NCI-H2196 treated with DMSO at 0.1 percent for 48 hours (cell line): Measurements from ENCODE around the gene ARHGEF1.
"Not testable (repeated sequence)": the region's sequence is repeated elsewhere in the genome, so short reads cannot be mapped to it uniquely, and the experiment has no call there.

Experiments
- DNase-seq: peaks from one replicate; lab custom pipeline; 2025; ENCODE audit not compliant: unreplicated experiment; lab: John Stamatoyannopoulos, UW

The ARHGEF1 gene

DNA sequence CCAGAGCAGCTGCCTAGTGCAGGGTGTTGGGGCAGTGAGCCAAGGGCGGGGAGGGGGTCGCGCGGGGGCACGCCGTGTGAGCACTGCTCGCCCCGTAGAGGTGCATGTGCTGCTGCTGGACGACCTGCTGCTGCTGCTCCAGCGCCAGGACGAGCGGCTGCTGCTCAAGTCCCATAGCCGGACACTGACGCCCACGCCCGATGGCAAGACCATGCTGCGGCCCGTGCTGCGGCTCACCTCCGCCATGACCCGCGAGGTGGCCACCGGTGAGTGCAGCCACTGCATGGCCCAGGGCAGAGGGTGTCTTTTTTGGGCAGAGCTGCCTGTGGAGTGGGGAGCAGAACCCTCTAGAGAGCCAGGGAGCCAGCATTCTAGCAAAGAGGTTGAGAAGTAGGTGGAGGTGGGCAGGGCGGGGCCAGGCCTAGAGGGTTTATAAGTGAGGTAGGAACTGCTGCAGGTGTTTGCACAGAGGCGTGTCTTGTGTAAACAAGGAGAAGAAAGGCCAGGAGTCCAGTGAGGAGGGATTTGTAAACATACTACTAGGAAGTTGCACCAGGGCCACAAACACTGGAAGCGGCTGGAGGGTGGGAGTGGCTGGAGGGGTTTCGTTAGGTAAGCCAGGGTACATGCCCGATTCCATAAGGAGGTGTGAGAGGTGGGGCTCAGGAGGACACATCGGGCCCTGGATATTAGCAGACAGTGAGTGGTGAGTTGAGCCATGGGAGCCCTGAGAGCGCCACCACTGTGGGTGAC, 21.3 kb downstream of the ARHGEF1 start:
- peak; percentile 89 for DNase-seq

DNA sequence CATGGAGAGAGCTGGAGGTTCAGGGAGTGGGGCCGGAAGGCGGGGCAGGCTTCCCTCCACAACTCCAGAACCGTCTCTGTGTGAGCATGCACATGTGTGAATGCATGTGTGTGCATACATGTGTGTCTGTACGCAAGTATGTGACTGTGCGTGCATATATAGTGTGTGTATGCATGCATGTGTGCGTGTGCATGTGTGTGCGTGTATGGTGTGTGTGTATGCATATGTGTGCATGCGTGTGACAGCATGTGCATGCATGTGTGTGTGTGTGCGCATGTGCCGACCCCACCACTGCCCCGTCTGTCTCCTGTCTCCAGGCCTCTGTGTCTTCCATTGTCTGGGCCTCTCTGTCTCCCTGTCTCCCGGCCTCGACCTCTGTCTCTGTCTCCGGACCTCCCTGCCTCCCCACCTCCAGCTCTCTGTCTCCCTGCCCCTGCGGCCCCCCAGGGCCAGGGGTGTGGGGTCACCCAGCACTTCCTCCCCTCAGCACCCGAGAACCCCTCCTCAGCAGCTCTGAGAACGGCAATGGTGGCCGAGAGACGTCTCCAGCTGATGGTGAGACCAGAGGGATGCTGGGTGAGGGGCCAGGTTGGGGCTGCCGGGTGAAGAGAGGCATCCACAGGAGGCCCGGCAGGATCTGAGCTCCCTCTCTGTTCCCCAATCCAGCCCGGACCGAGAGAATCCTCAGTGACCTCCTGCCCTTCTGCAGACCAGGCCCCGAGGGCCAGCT, 22.5 kb downstream of the ARHGEF1 start:
- no peak for DNase-seq

DNA sequence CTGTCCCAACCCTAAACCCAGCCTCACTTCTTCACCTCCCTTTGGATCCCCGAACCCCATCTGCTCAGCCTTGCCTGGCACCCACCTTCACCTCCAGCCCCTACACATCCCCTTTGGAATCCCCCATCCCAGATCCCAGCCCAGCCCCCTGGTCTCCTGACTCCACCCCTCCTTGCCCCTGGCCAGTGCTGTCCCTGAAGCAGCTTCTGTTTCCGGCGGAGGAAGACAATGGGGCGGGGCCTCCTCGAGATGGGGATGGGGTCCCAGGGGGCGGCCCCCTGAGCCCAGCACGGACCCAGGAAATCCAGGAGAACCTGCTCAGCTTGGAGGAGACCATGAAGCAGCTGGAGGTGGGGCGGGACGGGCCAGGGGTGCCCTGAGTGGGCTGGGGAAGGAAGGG, 23.3 kb downstream of the ARHGEF1 start:
- no peak for DNase-seq

GRCh38 chr19:41906916-41907680, 24.1 kb downstream of the ARHGEF1 start:
- DNase-seq = no peak

GRCh38 chr19:41907994-41908615, 25.1 kb downstream of the ARHGEF1 start:
- no peak for DNase-seq

- no peak for DNase-seq
Observed at GRCh38 chr19:41908724-41909464, 25.9 kb downstream of the ARHGEF1 start.

DNA sequence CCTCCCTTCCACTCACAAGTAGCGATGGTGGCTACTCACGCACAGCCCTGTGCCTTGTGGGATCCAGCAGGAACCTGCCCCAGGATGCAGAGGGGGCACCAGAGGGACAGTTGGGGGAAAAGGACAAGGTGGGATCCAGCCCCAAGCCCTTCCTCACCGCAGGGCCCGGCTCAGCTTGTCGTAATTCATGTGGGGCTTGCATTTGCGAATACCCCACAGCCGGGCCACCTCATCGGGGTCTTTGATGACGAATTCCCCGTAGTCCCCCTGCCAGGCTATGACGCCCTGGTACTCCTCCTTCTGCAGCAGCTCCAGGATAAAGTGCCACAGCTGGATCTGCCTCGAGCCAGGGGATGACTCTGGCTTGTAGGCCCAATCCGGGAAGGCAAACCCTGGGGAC, 26.7 kb downstream of the ARHGEF1 start:
- no peak for DNase-seq

DNA sequence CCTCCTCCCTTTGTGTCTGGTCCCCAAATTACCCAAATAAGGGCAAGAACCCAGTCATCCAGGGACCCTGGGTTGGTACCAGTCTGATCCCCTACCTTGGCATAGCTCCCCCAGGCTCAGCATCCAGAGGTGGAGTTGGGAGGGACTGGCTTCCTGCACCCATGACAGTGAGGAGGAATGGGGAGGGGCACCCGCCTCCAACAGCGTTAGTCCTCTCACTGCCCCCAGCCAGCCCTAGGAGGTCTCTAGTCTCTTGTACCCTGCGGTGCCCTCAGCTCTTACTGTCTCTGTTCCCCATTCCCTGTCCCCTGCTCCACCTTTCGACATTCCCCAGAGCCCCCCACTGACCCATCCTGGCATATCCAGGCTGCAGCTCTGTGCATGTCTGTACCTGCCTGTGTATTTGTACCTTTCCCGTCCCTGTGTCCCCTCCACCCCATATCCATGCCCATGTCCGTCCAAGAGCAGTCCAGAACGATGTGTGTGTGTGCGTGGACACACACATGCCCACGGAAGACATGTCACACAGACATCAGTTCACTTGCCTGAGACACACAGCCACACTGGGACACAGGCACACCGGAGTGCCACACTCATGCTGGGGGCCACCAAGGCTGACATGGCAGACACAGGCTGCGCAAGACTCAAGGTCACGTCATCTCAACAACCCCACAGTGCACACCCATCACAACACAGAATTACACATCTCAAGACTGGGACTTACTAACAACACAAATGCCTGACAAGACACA, 27.4 kb downstream of the ARHGEF1 start:
- DNase-seq = no peak

DNA sequence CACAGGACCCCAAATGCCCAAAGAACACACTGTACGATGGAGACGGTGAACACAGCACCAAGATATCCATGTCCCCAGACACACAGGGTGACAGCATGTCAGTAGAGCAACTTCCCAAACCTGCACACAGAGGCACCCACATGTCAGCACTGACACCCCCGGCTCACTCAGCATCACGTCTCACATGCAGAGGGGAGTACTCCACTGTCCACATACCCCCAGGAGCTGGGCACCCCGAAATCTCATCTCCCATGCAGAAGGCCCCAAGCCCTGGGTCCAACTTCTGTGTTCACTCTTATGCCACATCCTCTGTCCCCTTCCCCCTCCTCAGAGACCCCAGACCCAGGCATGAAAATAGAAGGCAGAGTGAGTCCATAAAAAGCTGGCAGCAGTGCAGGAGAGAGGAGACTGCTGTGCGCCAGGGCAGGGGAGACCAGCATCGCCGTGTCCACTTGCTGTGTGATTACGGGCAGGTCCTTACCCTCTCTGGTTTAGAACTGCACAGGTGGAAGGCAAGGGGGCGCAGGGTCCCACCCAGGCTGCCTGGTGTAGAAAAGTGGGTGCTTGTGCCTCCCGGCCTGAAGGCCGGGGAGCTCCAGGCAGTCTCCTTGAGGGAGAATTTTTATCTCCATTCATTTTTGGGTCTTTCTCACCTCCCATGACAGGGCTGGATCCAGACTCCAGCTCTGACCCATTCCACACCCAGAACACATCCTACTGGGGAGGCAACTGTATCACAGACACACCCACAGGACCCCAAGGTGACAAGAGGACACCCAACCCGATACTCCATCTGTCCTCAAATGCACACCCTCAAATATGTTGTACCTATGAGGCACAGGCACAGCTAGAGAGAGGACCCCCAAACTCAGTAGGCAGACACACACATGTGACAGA, 28.3 kb downstream of the ARHGEF1 start:
- DNase-seq = no peak

DNA sequence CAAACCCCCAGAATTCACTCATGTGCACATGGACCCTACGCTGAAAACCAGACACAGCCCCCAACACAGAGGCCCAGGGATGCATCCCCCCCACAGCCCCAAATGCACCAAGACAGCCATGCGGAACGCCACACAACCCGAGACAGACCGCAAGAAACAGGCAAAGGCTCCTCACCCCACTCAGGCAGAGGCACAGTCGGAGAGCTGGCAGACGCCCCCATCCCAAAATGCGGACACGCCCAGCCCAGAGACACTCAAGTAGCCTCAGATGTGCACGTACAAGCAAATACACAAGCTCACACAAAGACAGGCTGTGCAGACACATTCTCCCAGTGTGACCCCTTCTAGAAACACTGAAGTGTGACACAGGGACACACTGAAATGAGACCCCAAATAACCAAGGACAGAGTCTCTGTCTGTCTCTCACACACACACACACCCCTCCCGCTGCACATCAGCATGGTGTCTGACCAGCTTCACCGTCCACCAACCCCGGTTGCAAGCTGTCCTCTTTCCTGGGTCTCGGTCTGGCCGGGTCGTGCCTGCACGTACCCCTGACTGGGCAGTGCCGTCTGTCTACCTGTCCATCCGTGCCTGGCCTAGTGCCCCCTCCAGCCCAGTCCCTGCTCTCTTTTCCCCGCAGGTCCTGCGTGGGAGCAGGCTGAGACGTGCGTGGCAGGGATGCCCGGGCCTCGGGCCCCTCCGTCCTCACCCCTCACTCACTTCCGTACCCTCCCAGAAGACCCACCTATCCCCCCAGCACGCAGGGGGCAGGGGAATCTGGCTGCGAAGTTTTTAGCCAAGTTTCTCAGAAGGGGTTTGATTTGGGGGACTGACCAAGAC, 29.1 kb downstream of the ARHGEF1 start:
- DNase-seq = no peak

DNA sequence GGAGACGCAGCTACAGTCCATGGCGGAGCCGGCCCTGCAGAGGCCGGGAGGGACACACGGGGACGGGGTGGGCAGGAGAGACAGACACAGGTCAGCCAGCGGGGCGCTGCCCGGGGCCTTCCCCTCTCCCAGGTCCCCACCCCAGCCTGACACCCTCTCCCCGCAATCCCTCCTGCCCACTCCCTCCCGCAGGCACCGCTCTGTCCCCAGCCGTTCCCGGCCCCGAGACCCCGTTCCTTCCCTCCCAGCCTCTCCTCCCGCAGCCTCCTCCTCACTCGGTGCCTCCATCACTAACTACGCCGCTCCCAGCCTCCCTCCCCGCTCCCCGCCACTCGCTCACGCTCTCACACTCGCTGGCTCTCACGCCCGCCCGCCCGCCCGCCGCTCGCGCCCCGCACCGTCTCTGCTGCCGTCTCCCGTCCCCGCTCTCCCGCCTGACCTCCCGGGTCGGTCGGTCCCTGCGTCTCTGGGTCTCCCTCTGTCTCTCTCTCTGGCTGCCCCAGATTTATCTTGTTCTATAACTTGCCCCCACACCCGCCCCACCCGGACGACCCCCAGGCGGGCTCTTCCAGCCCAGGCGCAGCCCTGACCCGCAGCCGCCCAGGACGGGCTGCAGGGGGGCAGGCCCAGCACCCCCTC, 30.0 kb downstream of the ARHGEF1 start:
- DNase-seq = no peak

GRCh38 chr19:41913538-41914423, 30.8 kb downstream of the ARHGEF1 start:
- DNase-seq = no peak

- DNase-seq = not testable (repeated sequence)
Observed at GRCh38 chr19:41914424-41914834, 31.4 kb downstream of the ARHGEF1 start.

- no peak for DNase-seq
Observed at GRCh38 chr19:41915021-41915775, 32.2 kb downstream of the ARHGEF1 start.

DNA sequence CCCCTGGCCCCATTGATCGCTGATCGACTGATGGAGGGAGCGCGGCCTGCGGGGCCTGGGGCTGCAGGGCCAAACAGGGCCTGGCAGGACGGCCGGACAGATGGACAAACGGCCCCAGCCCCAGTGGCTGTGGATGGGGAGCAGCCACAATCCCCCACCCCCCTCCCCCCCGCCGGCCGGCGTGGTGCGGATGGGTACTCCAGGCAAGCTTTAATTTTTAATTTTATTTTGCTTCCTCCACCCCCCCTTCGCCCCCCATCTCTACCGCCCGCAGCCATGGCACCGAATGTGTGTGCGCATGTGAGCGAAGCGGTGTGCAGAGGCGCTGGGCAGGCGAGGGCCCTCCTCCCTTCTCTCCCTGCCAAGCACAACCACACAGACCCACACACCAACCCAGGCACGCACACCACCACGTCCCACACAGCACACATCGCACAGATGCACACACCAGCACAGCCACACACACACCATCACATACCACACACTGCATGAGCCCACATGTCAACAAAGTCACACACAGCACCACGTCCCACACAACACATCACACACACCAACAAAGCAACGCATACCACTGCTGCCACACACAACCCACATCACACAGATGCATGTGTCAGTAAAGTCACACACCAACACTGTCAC, 32.9 kb downstream of the ARHGEF1 start:
- DNase-seq = no peak
